ENCODE results near the gene GOLGA6A. TPM values are rescaled to one million over a fixed set of nuclear protein-coding genes. Genes with fewer than 3 reads are reported as not detected.

Gene GOLGA6A
- total RNA-seq, 1 donor = not detected

DNA sequence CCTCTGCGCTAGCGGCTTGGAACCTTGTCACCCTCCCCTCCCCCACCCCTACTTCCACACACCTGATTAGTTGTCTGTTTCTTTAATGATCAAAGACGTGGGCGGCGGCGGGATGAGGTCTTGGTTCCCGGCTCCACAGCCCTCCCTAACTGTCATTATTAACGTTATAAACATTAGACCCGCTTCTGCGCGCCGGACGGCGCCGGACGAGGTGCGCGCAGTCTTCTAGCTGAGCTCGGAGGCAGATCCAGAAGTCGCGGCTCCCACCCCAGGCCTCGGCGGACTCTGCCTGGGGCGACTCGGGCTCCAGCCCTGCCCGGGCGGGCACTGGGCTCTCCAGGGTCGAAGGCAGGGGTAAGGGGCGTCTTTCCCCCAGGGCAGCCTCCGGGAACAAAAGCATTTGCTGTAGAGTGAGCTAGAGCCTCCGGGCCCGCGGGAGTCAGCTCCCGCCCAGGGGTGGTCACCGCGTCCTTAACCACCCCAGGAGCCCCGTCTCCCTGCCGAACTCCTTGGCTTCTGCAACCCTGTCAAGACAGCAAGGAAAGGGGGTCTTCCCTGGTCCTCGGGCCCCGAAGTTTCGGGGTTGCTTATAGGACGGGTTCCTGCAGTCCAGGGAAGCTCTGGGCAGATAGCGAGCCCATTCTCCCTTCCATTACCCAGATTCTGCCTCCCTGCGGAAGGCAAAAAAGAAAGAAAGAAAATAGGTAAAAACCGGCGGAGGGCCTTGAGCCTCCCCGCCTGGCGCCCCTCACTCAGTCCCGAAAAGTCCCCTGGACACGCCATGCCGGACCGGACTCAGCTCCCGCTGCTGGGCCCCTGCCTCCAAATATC, 45.8 kb upstream of the GOLGA6A start:
- peak overlapping the region; percentile 66 for H3K4me3 ChIP-seq (ENCODE audit: insufficient read depth, low read length)
- peaks cover 3% of the 10 kb centered on the region for H4K20me1 ChIP-seq (ENCODE audit: insufficient read depth, low read length)
- TF ChIP-seq, protein P1, sequence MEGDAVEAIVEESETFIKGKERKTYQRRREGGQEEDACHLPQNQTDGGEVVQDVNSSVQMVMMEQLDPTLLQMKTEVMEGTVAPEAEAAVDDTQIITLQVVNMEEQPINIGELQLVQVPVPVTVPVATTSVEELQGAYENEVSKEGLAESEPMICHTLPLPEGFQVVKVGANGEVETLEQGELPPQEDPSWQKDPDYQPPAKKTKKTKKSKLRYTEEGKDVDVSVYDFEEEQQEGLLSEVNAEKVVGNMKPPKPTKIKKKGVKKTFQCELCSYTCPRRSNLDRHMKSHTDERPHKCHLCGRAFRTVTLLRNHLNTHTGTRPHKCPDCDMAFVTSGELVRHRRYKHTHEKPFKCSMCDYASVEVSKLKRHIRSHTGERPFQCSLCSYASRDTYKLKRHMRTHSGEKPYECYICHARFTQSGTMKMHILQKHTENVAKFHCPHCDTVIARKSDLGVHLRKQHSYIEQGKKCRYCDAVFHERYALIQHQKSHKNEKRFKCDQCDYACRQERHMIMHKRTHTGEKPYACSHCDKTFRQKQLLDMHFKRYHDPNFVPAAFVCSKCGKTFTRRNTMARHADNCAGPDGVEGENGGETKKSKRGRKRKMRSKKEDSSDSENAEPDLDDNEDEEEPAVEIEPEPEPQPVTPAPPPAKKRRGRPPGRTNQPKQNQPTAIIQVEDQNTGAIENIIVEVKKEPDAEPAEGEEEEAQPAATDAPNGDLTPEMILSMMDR (IDR thresholded peaks at IDR 0.05; ENCODE audit: extremely low read depth, low read depth, low read length) = no peak
- H3K27me3 ChIP-seq (ENCODE audit: insufficient read depth, low read length) = peaks cover 81% of the 10 kb centered on the region
- H3K9me3 ChIP-seq (ENCODE audit: low read depth, low read length) = no peaks in the 10 kb centered on the region
- peaks cover 9% of the 10 kb centered on the region for H3K4me1 ChIP-seq (ENCODE audit: insufficient read depth, low read length)
- no peaks in the 10 kb centered on the region for H3K79me2 ChIP-seq (ENCODE audit: insufficient read depth, low read length)
- peak overlapping the region; percentile 84 for H3K4me2 ChIP-seq (ENCODE audit: insufficient read depth, low read length)
- DNase-seq (ENCODE audit: insufficient read length, low spot score, missing footprints) = peak; percentile 82
- H2AFZ ChIP-seq (ENCODE audit: low read length) = peak overlapping the region; percentile 59
- H3K27ac ChIP-seq (ENCODE audit: low read depth, low read length) = no peak overlapping the region
- no peaks in the 10 kb centered on the region for H3K36me3 ChIP-seq (ENCODE audit: insufficient read depth, low read length)

DNA sequence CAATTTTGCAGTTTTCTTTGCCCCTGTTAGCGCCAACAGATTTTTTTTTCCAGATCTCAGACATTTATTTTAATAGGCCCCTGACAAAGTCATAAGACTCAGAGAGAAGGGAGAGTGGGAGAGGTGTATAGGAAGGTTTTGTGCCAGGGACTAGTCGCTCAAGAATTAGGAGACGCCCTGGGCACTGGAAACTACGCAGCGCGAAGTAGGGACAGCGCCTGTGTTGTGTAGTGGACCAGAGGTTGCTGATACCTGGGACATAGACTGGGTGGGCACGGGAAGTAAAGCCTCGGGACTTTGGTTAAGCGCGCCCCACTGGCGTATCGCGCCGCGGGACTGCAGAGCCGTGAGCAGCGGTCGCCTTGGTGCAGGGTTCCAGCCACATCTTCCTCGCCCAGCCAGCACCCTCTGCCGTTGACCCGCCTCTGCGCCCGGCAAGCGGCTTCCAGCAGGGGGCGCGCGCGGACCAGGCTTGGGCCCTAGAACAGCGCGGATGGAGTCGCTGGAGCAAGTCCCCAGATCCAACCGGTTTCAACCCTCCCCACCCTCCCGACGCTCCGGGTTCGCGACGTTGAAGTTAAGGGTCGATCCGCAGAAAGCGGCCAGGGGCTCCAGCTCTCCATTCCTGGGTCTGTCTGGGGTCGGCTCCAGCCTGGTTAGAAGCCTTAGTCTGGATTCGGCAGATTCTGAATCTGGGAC, 45.1 kb upstream of the GOLGA6A start:
- Histone ChIP-seq H3K4me1 (ENCODE audit: insufficient read depth, low read length) (peaks cover 9% of the 10 kb centered on the region), H3K27ac (ENCODE audit: low read depth, low read length) (no peak overlapping the region), H3K4me3 (ENCODE audit: insufficient read depth, low read length) (peak overlapping the region; percentile 66), H3K36me3 (ENCODE audit: insufficient read depth, low read length) (no peaks in the 10 kb centered on the region), H3K27me3 (ENCODE audit: insufficient read depth, low read length) (peaks cover 79% of the 10 kb centered on the region), H4K20me1 (ENCODE audit: insufficient read depth, low read length) (peaks cover 3% of the 10 kb centered on the region), H2AFZ (ENCODE audit: low read length) (peak overlapping the region; percentile 59), H3K4me2 (ENCODE audit: insufficient read depth, low read length) (peak overlapping the region; percentile 84), H3K79me2 (ENCODE audit: insufficient read depth, low read length) (no peaks in the 10 kb centered on the region), H3K9me3 (ENCODE audit: low read depth, low read length) (no peaks in the 10 kb centered on the region)
- TF ChIP-seq, protein P1 (IDR thresholded peaks at IDR 0.05; ENCODE audit: extremely low read depth, low read depth, low read length) = peak; percentile 82
- DNase-seq (ENCODE audit: insufficient read length, low spot score, missing footprints) = peak; percentile 98

DNA sequence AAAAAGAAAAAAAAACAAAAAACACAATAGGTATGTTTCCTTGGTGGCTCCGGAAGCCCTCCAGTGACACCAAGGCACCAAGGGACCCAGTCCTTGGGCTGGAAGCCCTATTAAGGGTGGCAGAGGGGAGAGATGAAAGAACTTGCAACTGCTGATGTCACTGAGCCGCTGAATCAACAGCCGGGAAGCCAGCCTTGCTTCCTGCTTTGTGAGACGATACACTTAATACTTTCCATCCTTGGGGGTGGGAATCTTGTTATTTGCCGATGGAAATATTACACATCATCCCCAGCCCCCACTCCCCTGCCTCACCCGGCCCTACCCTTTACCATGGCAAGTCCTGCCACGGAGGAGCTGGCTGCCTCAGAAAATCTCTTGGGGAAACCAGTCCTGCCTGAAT, 42.4 kb upstream of the GOLGA6A start:
- H3K4me3 ChIP-seq (ENCODE audit: insufficient read depth, low read length) = no peak overlapping the region
- H3K27ac ChIP-seq (ENCODE audit: low read depth, low read length) = no peak overlapping the region

More for the DNA sequence above, 42.4 kb upstream of the GOLGA6A start:
- H3K36me3 ChIP-seq (ENCODE audit: insufficient read depth, low read length) = no peaks in the 10 kb centered on the region
- no peaks in the 10 kb centered on the region for H4K20me1 ChIP-seq (ENCODE audit: insufficient read depth, low read length)
- TF ChIP-seq, protein P1 (IDR thresholded peaks at IDR 0.05; ENCODE audit: extremely low read depth, low read depth, low read length) = no peak
- H2AFZ ChIP-seq (ENCODE audit: low read length) = no peak overlapping the region
- H3K27me3 ChIP-seq (ENCODE audit: insufficient read depth, low read length) = peaks cover 74% of the 10 kb centered on the region
- no peak for DNase-seq (ENCODE audit: insufficient read length, low spot score, missing footprints)
- no peaks in the 10 kb centered on the region for H3K79me2 ChIP-seq (ENCODE audit: insufficient read depth, low read length)
- peaks cover 9% of the 10 kb centered on the region for H3K4me1 ChIP-seq (ENCODE audit: insufficient read depth, low read length)
- no peak overlapping the region for H3K4me2 ChIP-seq (ENCODE audit: insufficient read depth, low read length)
- H3K9me3 ChIP-seq (ENCODE audit: low read depth, low read length) = no peaks in the 10 kb centered on the region
